HCT116 (cell line): ENCODE results near the gene HEMGN.

Experiments used
- EZH2phosphoT487 ChIP-seq: fragments of 200-600 bp; IDR thresholded peaks from 2 replicates; pipeline ENCODE4 v1.6.1; 2018; ENCODE audit warnings: antibody characterized with exemption, borderline replicate concordance
- RAD21 ChIP-seq: IDR thresholded peaks from 2 replicates; pipeline ENCODE4 v1.6.1; 2012; ENCODE audit warnings: low read depth, mild to moderate bottlenecking
- REST ChIP-seq: IDR thresholded peaks from 2 replicates; pipeline ENCODE4 v1.6.1; 2012; ENCODE audit warnings: low read depth
- YY1 ChIP-seq: IDR thresholded peaks from 2 replicates; pipeline ENCODE4 v1.6.1; 2011; ENCODE audit warnings: low read length, low read depth, moderate library complexity, mild to moderate bottlenecking; ENCODE audit not compliant: insufficient replicate concordance; ENCODE audit errors: extremely low read depth

DNA sequence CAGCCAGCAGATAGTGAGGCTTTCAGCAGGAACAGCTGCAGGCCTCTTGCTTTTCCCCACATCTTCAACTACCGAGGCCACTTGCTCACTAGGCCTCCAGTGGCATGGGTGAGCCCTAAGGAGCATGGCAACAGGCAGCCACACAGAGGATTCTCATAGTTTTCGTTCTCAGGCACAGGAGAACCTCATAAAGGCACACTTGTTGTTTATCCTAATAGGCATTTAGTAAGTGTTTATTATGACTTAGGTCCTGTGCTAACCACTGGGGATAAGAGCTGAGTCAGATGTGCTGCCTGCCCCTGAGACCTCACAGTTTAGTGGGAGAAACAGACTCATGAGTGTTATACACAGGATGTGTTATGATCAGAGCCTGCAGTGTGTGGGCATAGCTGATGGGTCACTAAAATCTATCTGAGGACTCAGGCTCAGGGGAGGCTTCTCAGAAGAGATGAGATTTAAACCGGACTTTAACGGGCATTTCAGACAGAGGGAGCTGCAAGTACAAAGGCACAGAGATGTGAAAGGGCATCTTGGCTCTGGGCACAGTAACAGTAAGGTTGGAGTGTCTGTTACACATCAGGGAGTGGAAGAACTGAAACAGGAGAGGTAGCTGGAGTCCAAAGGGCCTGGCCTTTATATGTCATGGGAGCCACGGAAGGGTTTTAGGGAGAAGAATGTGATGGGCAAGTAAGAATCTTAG, 21.0 kb upstream of the HEMGN start:
- TF ChIP-seq YY1 (no peak), RAD21 (no peak), REST (no peak), EZH2phosphoT487 (no peak)
